Kidney epithelial cell (primary cell): ENCODE results near the gene SRPK2. TPM values are rescaled to one million over a fixed set of nuclear protein-coding genes. Genes with fewer than 3 reads are reported as not detected.

Source experiments
- DNase-seq: peaks from one replicate; pipeline ENCODE4 v3.0.0-alpha.2; 2010; ENCODE audit warnings: low read depth
- H3K27me3 ChIP-seq: 2 replicates; pipeline ENCODE4 v1.6.0; 2011; ENCODE audit warnings: low read length; ENCODE audit not compliant: control insufficient read depth, insufficient read depth
- H3K36me3 ChIP-seq: 2 replicates; pipeline ENCODE4 v1.5.1; 2011; ENCODE audit warnings: low read length; ENCODE audit not compliant: control insufficient read depth, insufficient read depth
- H3K4me3 ChIP-seq: 2 replicates; pipeline ENCODE4 v1.5.1; 2011; ENCODE audit warnings: low read depth, mild to moderate bottlenecking, control low read depth, low read length
- total RNA-seq: library from RNA; depleted of rRNA; stranded (reverse); fragments of >200 nt; gene quantifications from 2 replicates; pipeline ENCODE4 v1.2.3, GENCODE V29; 2015
- TF ChIP-seq, protein P1 (sequence below): IDR thresholded peaks from 2 replicates; pipeline ENCODE4 v1.5.1; 2011; ENCODE audit warnings: mild to moderate bottlenecking, moderate library complexity, low read length, control low read depth, inconsistent platforms; ENCODE audit not compliant: insufficient read depth, poor library complexity, severe bottlenecking

SRPK2 gene
- total RNA-seq, 1 donor from 2014 or later: 33.9 TPM

DNA sequence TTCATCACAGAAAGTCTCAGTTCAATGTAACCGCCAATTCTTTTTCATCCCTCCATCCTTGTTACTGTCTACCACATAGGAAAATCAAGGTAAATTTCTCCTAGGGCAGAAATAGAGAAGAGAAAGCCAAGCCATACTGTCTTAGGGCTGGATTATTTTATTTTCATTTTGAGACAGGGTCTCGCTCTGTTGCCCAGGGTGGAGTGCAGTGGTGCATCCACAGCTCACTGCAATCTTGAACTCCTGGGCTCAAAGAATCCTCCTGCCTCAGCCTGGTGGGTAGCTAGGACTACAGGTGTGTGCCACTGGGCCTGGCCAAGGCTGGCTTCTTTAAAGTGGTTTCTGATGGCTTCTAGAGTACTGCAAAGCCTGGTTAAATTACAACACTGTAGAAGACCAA, 181.7 kb downstream of the SRPK2 start:
- no peak overlapping the region for H3K4me3 ChIP-seq
- no peaks in the 10 kb centered on the region for H3K36me3 ChIP-seq
- no peaks in the 10 kb centered on the region for H3K27me3 ChIP-seq
- no peak for DNase-seq
- TF ChIP-seq, protein P1, sequence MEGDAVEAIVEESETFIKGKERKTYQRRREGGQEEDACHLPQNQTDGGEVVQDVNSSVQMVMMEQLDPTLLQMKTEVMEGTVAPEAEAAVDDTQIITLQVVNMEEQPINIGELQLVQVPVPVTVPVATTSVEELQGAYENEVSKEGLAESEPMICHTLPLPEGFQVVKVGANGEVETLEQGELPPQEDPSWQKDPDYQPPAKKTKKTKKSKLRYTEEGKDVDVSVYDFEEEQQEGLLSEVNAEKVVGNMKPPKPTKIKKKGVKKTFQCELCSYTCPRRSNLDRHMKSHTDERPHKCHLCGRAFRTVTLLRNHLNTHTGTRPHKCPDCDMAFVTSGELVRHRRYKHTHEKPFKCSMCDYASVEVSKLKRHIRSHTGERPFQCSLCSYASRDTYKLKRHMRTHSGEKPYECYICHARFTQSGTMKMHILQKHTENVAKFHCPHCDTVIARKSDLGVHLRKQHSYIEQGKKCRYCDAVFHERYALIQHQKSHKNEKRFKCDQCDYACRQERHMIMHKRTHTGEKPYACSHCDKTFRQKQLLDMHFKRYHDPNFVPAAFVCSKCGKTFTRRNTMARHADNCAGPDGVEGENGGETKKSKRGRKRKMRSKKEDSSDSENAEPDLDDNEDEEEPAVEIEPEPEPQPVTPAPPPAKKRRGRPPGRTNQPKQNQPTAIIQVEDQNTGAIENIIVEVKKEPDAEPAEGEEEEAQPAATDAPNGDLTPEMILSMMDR: no peak

DNA sequence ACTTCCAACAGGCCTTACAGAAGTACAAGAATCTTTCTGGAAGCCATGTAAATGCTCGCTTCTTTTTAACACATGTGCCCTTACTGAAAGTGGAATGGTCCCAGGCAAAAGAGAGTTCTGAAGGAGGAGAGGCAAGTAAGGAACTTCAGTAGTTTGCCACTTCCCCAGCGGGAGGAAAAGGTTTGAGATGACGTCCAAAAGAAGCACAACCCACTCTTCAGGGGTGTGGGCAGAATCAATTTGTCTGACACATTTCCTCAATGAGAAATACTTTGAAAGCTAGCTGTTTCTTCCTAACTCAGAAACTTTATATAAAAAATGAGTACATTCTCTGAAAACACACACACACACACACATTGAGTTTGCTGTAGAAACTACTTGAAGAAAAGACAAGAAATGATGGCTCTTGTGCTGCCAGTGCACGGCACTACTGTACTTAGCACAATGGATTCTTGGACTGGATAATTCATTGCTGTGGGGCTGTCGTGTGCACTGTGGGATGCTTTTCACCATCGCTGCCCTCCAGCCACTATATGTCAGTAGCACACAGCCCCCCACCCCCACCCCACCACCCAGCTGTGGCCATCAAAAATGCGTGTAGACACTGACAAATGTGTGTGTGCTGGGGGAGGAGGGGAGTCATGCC, 183.0 kb downstream of the SRPK2 start:
- no peaks in the 10 kb centered on the region for H3K27me3 ChIP-seq
- no peak for DNase-seq
- TF ChIP-seq, protein P1: no peak
- H3K36me3 ChIP-seq: no peaks in the 10 kb centered on the region
- H3K4me3 ChIP-seq: no peak overlapping the region

- H3K36me3 ChIP-seq: no peaks in the 10 kb centered on the region
- TF ChIP-seq, protein P1: no peak
Measured at GRCh38 chr7:105204953-105205352, 183.8 kb downstream of the SRPK2 start.

DNA sequence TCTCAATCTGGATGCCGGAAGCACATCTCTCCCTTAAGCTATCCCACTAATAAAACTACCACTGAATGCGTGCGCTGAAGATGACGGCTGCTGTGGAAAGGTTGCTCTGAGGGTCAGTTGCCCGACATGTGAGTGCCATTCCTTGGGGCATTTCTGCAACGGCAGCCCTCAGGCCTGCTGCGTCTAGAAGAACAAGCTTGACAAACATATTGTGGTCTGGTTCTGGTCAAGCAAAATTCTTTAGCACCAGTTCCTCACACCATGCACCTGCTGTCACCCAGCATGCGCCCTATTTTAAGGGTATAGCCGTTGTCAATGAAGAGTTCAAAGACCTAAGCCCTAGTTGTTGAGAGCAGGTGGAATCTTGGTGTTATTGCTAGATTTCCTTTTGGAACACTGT, 184.2 kb downstream of the SRPK2 start:
- DNase-seq: no peak
- Histone ChIP-seq H3K36me3 (no peaks in the 10 kb centered on the region), H3K27me3 (no peaks in the 10 kb centered on the region), H3K4me3 (no peak overlapping the region)
- TF ChIP-seq, protein P1: no peak

More at GRCh38 chr7:105204953-105205352, 183.8 kb downstream of the SRPK2 start:
- DNase-seq: no peak
- H3K4me3 ChIP-seq: no peak overlapping the region
- H3K27me3 ChIP-seq: no peaks in the 10 kb centered on the region

- Histone ChIP-seq H3K27me3 (no peaks in the 10 kb centered on the region), H3K36me3 (no peaks in the 10 kb centered on the region), H3K4me3 (no peak overlapping the region)
- TF ChIP-seq, protein P1: no peak
- DNase-seq: no peak
Measured at GRCh38 chr7:105202616-105203015, 186.1 kb downstream of the SRPK2 start.

GRCh38 chr7:105199386-105199785, 189.3 kb downstream of the SRPK2 start:
- H3K36me3 ChIP-seq: no peaks in the 10 kb centered on the region
- TF ChIP-seq, protein P1: no peak
- DNase-seq: no peak
- no peak overlapping the region for H3K4me3 ChIP-seq
- no peaks in the 10 kb centered on the region for H3K27me3 ChIP-seq
